HepG2 (cell line): ENCODE measurements around the gene MPST. TPM values are rescaled to one million over a fixed set of nuclear protein-coding genes. Genes with fewer than 3 reads are reported as not detected.

Experiments used
- ATAC-seq: fragments of 200-7000 bp; cut with Tn5 transposase; 3 replicates; pipeline ENCODE4 v1.9.1; 2020; ENCODE audit warnings: mild to moderate bottlenecking, moderate library complexity
- BruUV-seq: library from RNA; stranded (reverse); fragments of 400-500 nt; replicated peaks from 2 replicates; lab custom pipeline; 2021; lab: Mats Ljungman, UMichigan
- CTCF ChIA-PET: fragments of 300-600 bp; formaldehyde crosslinking; extraction: SDS; loops from one replicate; lab custom pipeline; 2021; ENCODE audit warnings: low total read pairs, inconsistent platforms, low intra/inter-chr PET ratio; lab: Yijun Ruan, JAX
- POLR2A ChIA-PET: fragments of 350-600 bp; sonication (Branson Sonifier 250); formaldehyde crosslinking; loops from one replicate; lab custom pipeline; 2020; ENCODE audit warnings: antibody characterized with exemption, inconsistent platforms; lab: Yijun Ruan, JAX
- DNase-seq: peaks from one replicate; pipeline ENCODE4 v3.0.0-alpha.2; 2015; ENCODE audit warnings: low spot score
- FAIRE-seq: peaks from 3 replicates; lab custom pipeline; 2011; peaks lifted over from hg19 to GRCh38; lab: Jason Lieb, UNC
- H2AFZ ChIP-seq: one replicate; pipeline ENCODE4 v1.6.1; 2011; ENCODE audit warnings: low read length, inconsistent platforms
- H3K27ac ChIP-seq: fragments of 300-600 bp; 3 replicates; pipeline ENCODE4 v1.8.0; 2011; ENCODE audit warnings: mixed run types, mild to moderate bottlenecking, mixed read lengths, low read length, inconsistent platforms; ENCODE audit not compliant: insufficient read depth; ENCODE audit errors: extremely low read length
- H3K27me3 ChIP-seq, 2 experiments: fragments of 200-600 bp in 1 of 2; 2 replicates in 1 of 2; 3 replicates in 1 of 2; pipeline versions ENCODE4 v1.6.0 to v1.8.0; 2011; ENCODE audit warnings: low read length in 2 of 2, mild to moderate bottlenecking in 2 of 2, moderate library complexity in 2 of 2, inconsistent platforms in 1 of 2; ENCODE audit not compliant: insufficient read depth in 2 of 2, control insufficient read depth in 1 of 2
- H3K36me3 ChIP-seq, 2 experiments: fragments of 200-600 bp in 1 of 2; replicated peaks in 1 of 2; 2 replicates in 1 of 2; 3 replicates in 1 of 2; pipeline versions ENCODE4 v1.5.1 to v1.8.0; 2011; ENCODE audit warnings: low read length in 2 of 2, inconsistent platforms in 1 of 2; ENCODE audit not compliant: insufficient read depth in 2 of 2, control insufficient read depth in 1 of 2
- H3K4me1 ChIP-seq: 2 replicates; pipeline ENCODE4 v1.5.1; 2012; ENCODE audit warnings: low read length, inconsistent platforms; ENCODE audit not compliant: insufficient read depth
- H3K4me2 ChIP-seq: 2 replicates; pipeline ENCODE4 v1.6.0; 2011; ENCODE audit warnings: low read depth, low read length, inconsistent platforms
- H3K4me3 ChIP-seq, 3 experiments: fragments of 200-600 bp in 1 of 3; sonication (generic), shearing (Covaris generic) in 1 of 3; replicated peaks in 1 of 3; 2 replicates each; pipeline ENCODE4 v1.5.1; 2011 to 2016; ENCODE audit warnings: low read length in 3 of 3, inconsistent platforms in 2 of 3, low read depth in 2 of 3, mild to moderate bottlenecking in 2 of 3, control low read depth in 1 of 3, mixed read lengths in 1 of 3; ENCODE audit not compliant: insufficient read depth in 1 of 3
- H3K79me2 ChIP-seq: one replicate; pipeline ENCODE4 v1.6.1; 2011; ENCODE audit warnings: low read length, inconsistent platforms; ENCODE audit not compliant: insufficient read depth
- H3K9ac ChIP-seq: 2 replicates; pipeline ENCODE4 v1.6.0; 2011; ENCODE audit warnings: mild to moderate bottlenecking, low read depth, low read length, inconsistent platforms; ENCODE audit not compliant: insufficient read depth
- H3K9me3 ChIP-seq: 2 replicates; pipeline ENCODE4 v1.5.1; 2012; ENCODE audit warnings: mild to moderate bottlenecking, low read length
- H4K20me1 ChIP-seq: 2 replicates; pipeline ENCODE4 v1.6.0; 2011; ENCODE audit warnings: inconsistent platforms, mild to moderate bottlenecking, low read length, moderate library complexity; ENCODE audit not compliant: insufficient read depth
- KLF12 ChIP-seq: sonication (generic); formaldehyde crosslinking; IDR thresholded peaks from 2 replicates; pipeline ENCODE4 v1.4.0; 2020; ENCODE audit warnings: missing genetic modification reagents, borderline replicate concordance
- KMT2B ChIP-seq: IDR thresholded peaks from 2 replicates; pipeline ENCODE4 v1.6.1; 2016; ENCODE audit warnings: missing genetic modification reagents, missing compliant biosample characterization
- MNT ChIP-seq: fragments of 450-650 bp; IDR thresholded peaks from 2 replicates; pipeline ENCODE4 v1.6.1; 2016
- SAP130 ChIP-seq: IDR thresholded peaks from 2 replicates; pipeline ENCODE4 v1.6.1; 2016; ENCODE audit warnings: low read depth
- ZC3H13 ChIP-seq: sonication (generic); formaldehyde crosslinking; IDR thresholded peaks from 2 replicates; pipeline ENCODE4 v1.8.1; 2023; ENCODE audit warnings: mild to moderate bottlenecking, missing genetic modification reagents, moderate library complexity
- ZFP82 ChIP-seq: sonication (generic); formaldehyde crosslinking; IDR thresholded peaks from 2 replicates; pipeline ENCODE4 v1.5.1; 2020; ENCODE audit warnings: mild to moderate bottlenecking, missing genetic modification reagents, borderline replicate concordance
- ZNF788 ChIP-seq: sonication (generic); formaldehyde crosslinking; IDR thresholded peaks from 2 replicates; pipeline ENCODE4 v1.5.0; 2020; ENCODE audit warnings: mild to moderate bottlenecking, missing genetic modification reagents, borderline replicate concordance
- WGBS: methylation state at CpG from one replicate; pipeline ENCODE4 v1.1.6; 2017; ENCODE audit warnings: low lambda C conversion rate; 5-methylcytosine and 5-hydroxymethylcytosine counted together
- in situ Hi-C: cut with HindIII; loops from 2 replicates; pipeline ENCODE4 v1.10.0; 2017; ENCODE audit warnings: low pct_unique_long_range_greater_than_20kb; ENCODE audit not compliant: extremely low pct_ligation_motif_present
- intact Hi-C: fragments of 100-400 bp; cut with micrococcal nuclease; formaldehyde crosslinking; loops from one replicate; pipeline ENCODE4 v1.10.0; 2022; ENCODE audit not compliant: unreplicated experiment
- polyA plus RNA-seq, 8 experiments: library from polyadenylated mRNA; depleted of rRNA in 3 of 8; stranded (reverse) in 7 of 8; unstranded in 1 of 8; fragments of >200 nt; fragmentation: Illumina TruSeq in 4 of 8; extraction: Trizol in 4 of 8; gene quantifications; 2 replicates each; pipeline versions ENCODE4 v1.2.1 to v1.2.3, GENCODE V29; 2011 to 2016; ENCODE audit warnings: low read depth in 4 of 8, missing spikeins in 1 of 8, mixed read lengths in 1 of 8; ENCODE audit not compliant: insufficient read depth in 1 of 8
- total RNA-seq, 5 experiments: library from RNA; depleted of rRNA; stranded (reverse); fragments of >200 nt; fragmentation: Illumina TruSeq; extraction: Trizol; gene quantifications; 2 replicates each; pipeline ENCODE4 v1.2.3, GENCODE V29; 2016; ENCODE audit warnings: low read depth in 1 of 5

Gene MPST
- total and polyA plus RNA-seq, 2 of the 13 experiments (the other 11 are each of a cell fraction or from before 2014, with no cell fraction given): 133 to 141 TPM

GRCh38 chr22:37046589-37046988 lies 27.0 kb downstream of the MPST start:
- Histone ChIP-seq H3K36me3 (no peaks in the 10 kb centered on the region), H4K20me1 (no peaks in the 10 kb centered on the region), H3K27ac (no peak overlapping the region), H2AFZ (no peak overlapping the region), H3K27me3 (peaks cover 0 to 13% of the 10 kb centered on the region in 2 experiments; a peak in 2 of 5 replicates), H3K9ac (no peak overlapping the region), H3K4me2 (no peak overlapping the region), H3K4me3 (no peak overlapping the region), H3K9me3 (no peaks in the 10 kb centered on the region), H3K4me1 (peaks cover 67% of the 10 kb centered on the region), H3K79me2 (no peaks in the 10 kb centered on the region)
- ATAC-seq (no peak), FAIRE-seq (no peak), DNase-seq (no peak)
- intact Hi-C loops (no loop called here), in situ Hi-C loops (no loop called here)
- no TSS peak for BruUV-seq
- WGBS: 81% methylated on average over 5 of the region's 6 CpGs
- CTCF ChIA-PET: interaction anchor here (1.7 kb wide), 1 partner anchor 31 kb away, joined by 4 read pairs; no protein-coding TSS in a partner anchor
- TF ChIP-seq ZFP82 (0 out of 2 replicates have a peak, but pooled peaks have one; percentile 4), KMT2B (no peak)
- POLR2A ChIA-PET: interaction anchor here (5.0 to 7.9 kb wide), 3 partner anchors 14 to 31 kb away, joined by 37 to 227 read pairs (median 141); partner anchors contain the start of genes MPST and TST

GRCh38 chr22:37047006-37047405 lies 27.5 kb downstream of the MPST start:
- no peak for TF ChIP-seq KLF12 (CRISPR knock-in tag)
- no peak for TF ChIP-seq ZC3H13 (CRISPR knock-in tag)
- peak; percentile 15; the same call in 1 of the 2 replicates for TF ChIP-seq MNT
- 0 out of 2 replicates have a peak, but pooled peaks have one; percentile 34 for TF ChIP-seq ZNF788 (CRISPR knock-in tag)
- peak; percentile 24; the same call in 1 of the 2 replicates for TF ChIP-seq SAP130 (CRISPR knock-in tag)
- in situ Hi-C loops: no loop called here
- H3K79me2 ChIP-seq: no peaks in the 10 kb centered on the region
- no peak overlapping the region for H3K9ac ChIP-seq
- H2AFZ ChIP-seq: no peak overlapping the region
- H3K4me1 ChIP-seq: peaks cover 64% of the 10 kb centered on the region
- CTCF ChIA-PET: interaction anchor here (1.7 kb wide), 1 partner anchor 30 kb away, joined by 4 read pairs; no protein-coding TSS in a partner anchor
- no peak overlapping the region for H3K4me2 ChIP-seq
- POLR2A ChIA-PET: interaction anchor here (5.0 to 7.9 kb wide), 3 partner anchors 15 to 32 kb away, joined by 37 to 227 read pairs (median 141); partner anchors contain the start of genes MPST and TST
- WGBS: 69% methylated on average over 6 of the region's 7 CpGs
- H3K4me3 ChIP-seq: no peak overlapping the region
- intact Hi-C loops: no loop called here
- DNase-seq (no peak), FAIRE-seq (no peak), ATAC-seq (no peak)
- H3K27ac ChIP-seq: no peak overlapping the region
- no peaks in the 10 kb centered on the region for H3K9me3 ChIP-seq
- H3K27me3 ChIP-seq: peaks cover 0 to 13% of the 10 kb centered on the region in 2 experiments; a peak in 2 of 5 replicates
- BruUV-seq: no TSS peak
- H4K20me1 ChIP-seq: no peaks in the 10 kb centered on the region
- no peaks in the 10 kb centered on the region for H3K36me3 ChIP-seq
